OCI-LY1 (cell line): ENCODE results near the gene FRY.

Experiments used
- H2AFZ ChIP-seq: fragments of 200-600 bp; sonication (generic), shearing (Covaris generic); 2 replicates; pipeline ENCODE4 v1.6.0; 2014; ENCODE audit warnings: antibody characterized with exemption, mild to moderate bottlenecking, low read length
- H3F3A ChIP-seq: fragments of 200-600 bp; sonication (generic), shearing (Covaris generic); 2 replicates; pipeline ENCODE4 v1.6.0; 2014; ENCODE audit warnings: mild to moderate bottlenecking, antibody characterized with exemption, low read length, moderate library complexity; ENCODE audit not compliant: insufficient read depth
- H3K27ac ChIP-seq: fragments of 200-600 bp; sonication (generic); 2 replicates; pipeline ENCODE4 v1.5.1; 2014; ENCODE audit warnings: low read length, mixed run types, mild to moderate bottlenecking, low read depth; ENCODE audit not compliant: poor library complexity, severe bottlenecking
- H3K27me3 ChIP-seq: fragments of 200-600 bp; sonication (generic); 2 replicates; pipeline ENCODE4 v1.6.0; 2014; ENCODE audit warnings: antibody characterized with exemption, mild to moderate bottlenecking, low read length, moderate library complexity; ENCODE audit not compliant: insufficient read depth
- H3K36me3 ChIP-seq: fragments of 200-600 bp; sonication (generic); 2 replicates; pipeline ENCODE4 v1.6.1; 2014; ENCODE audit warnings: mild to moderate bottlenecking, antibody characterized with exemption, low read length, moderate library complexity, mixed read lengths; ENCODE audit not compliant: insufficient read depth
- H3K4me1 ChIP-seq: fragments of 200-600 bp; sonication (generic); 2 replicates; pipeline ENCODE4 v1.5.1; 2014; ENCODE audit warnings: mild to moderate bottlenecking, low read length, moderate library complexity; ENCODE audit not compliant: insufficient read depth, severe bottlenecking
- H3K4me2 ChIP-seq: fragments of 200-600 bp; sonication (generic), shearing (Covaris generic); 2 replicates; pipeline ENCODE4 v1.6.1; 2014; ENCODE audit warnings: low read length
- H3K4me3 ChIP-seq: fragments of 200-600 bp; sonication (generic); 2 replicates; pipeline ENCODE4 v1.5.1; 2014; ENCODE audit warnings: low read length, low read depth, mild to moderate bottlenecking, mixed read lengths; ENCODE audit not compliant: poor library complexity, severe bottlenecking
- H3K79me2 ChIP-seq: fragments of 200-600 bp; shearing (Covaris generic); 2 replicates; pipeline ENCODE4 v1.6.1; 2016; ENCODE audit warnings: mixed run types, low read length, mixed read lengths; ENCODE audit not compliant: insufficient read depth
- H3K9ac ChIP-seq: fragments of 200-600 bp; sonication (generic), shearing (Covaris generic); 2 replicates; pipeline ENCODE4 v1.6.1; 2014; ENCODE audit warnings: mild to moderate bottlenecking, low read length, mixed read lengths
- H3K9me2 ChIP-seq: fragments of 200-600 bp; sonication (generic), shearing (Covaris generic); 2 replicates; pipeline ENCODE4 v1.6.1; 2014; ENCODE audit warnings: low read depth, mild to moderate bottlenecking, low read length, mixed read lengths
- H3K9me3 ChIP-seq: fragments of 200-600 bp; shearing (Covaris generic); 2 replicates; pipeline ENCODE4 v1.6.1; 2014; ENCODE audit warnings: low read length, mixed read lengths
- H4K20me1 ChIP-seq: fragments of 200-600 bp; sonication (generic), shearing (Covaris generic); 2 replicates; pipeline ENCODE4 v1.6.0; 2016; ENCODE audit warnings: mild to moderate bottlenecking, low read length; ENCODE audit not compliant: insufficient read depth
- EZH2 ChIP-seq: fragments of 200-600 bp; sonication (generic), shearing (Covaris generic); IDR thresholded peaks from 2 replicates; pipeline ENCODE4 v1.8.0; 2017; ENCODE audit warnings: borderline replicate concordance, mixed run types, mild to moderate bottlenecking, antibody characterized with exemption, low read length, moderate library complexity, mixed read lengths
- TF ChIP-seq, protein P1 (sequence below): fragments of 200-600 bp; sonication (generic), shearing (Covaris generic); IDR thresholded peaks from 2 replicates; pipeline ENCODE4 v1.5.1; 2017; ENCODE audit warnings: mild to moderate bottlenecking, antibody characterized with exemption, low read length, moderate library complexity, mixed read lengths

Gene FRY

DNA sequence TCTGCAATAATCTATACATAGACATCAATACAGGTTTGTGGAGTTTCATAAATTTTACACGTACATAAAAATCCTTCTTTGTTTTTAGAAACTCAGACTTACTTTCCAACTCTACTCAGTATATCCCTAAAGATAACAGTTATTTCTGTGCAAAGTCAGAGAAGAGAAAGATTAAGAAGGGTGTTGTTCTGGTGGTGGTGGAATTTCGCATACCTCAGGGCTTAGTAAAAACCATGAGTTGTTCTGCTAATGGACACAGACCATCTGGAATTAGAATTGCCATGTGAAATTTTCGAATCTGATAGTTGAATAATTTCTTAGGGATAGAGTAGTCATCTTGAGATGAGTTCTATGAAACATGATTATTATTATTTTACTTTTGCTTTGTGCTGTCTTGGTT is 180.8 kb downstream of the FRY start:
- Histone ChIP-seq H3K36me3 (no peaks in the 10 kb centered on the region), H3K27ac (no peak overlapping the region), H3K9ac (no peak overlapping the region)

DNA sequence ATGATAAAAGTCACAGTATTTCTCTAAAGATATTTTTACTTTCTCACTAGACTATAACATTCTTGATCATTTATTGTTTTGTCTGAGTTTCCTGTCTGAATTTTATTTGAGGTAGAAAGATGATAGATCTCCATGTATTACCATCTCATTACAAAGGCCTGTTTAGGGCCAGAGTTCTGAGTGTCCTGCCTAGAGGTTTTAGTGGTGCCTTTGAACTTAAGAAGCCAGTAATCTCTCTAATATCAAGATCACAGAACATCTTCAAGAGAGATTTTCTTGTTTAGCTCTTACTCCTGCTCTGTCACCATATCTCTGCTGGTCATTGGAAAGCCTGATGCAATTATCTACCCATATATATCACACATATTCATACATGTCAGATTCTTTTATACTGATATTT is 182.1 kb downstream of the FRY start:
- Histone ChIP-seq H3K36me3 (no peaks in the 10 kb centered on the region), H3K9ac (no peak overlapping the region), H3K4me1 (no peaks in the 10 kb centered on the region), H3F3A (no peaks in the 10 kb centered on the region), H3K79me2 (no peaks in the 10 kb centered on the region), H3K4me2 (no peak overlapping the region), H3K4me3 (no peak overlapping the region), H2AFZ (no peak overlapping the region), H3K9me2 (no peaks in the 10 kb centered on the region; the same call in 1 of the 2 replicates), H4K20me1 (no peaks in the 10 kb centered on the region), H3K9me3 (no peaks in the 10 kb centered on the region), H3K27me3 (no peaks in the 10 kb centered on the region), H3K27ac (no peak overlapping the region)
- TF ChIP-seq, protein P1, sequence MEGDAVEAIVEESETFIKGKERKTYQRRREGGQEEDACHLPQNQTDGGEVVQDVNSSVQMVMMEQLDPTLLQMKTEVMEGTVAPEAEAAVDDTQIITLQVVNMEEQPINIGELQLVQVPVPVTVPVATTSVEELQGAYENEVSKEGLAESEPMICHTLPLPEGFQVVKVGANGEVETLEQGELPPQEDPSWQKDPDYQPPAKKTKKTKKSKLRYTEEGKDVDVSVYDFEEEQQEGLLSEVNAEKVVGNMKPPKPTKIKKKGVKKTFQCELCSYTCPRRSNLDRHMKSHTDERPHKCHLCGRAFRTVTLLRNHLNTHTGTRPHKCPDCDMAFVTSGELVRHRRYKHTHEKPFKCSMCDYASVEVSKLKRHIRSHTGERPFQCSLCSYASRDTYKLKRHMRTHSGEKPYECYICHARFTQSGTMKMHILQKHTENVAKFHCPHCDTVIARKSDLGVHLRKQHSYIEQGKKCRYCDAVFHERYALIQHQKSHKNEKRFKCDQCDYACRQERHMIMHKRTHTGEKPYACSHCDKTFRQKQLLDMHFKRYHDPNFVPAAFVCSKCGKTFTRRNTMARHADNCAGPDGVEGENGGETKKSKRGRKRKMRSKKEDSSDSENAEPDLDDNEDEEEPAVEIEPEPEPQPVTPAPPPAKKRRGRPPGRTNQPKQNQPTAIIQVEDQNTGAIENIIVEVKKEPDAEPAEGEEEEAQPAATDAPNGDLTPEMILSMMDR: no peak
- no peak for TF ChIP-seq EZH2

More for the DNA sequence above, 180.8 kb downstream of the FRY start:
- H3K4me3 ChIP-seq: no peak overlapping the region
- no peaks in the 10 kb centered on the region for H3K4me1 ChIP-seq
- no peaks in the 10 kb centered on the region; the same call in 1 of the 2 replicates for H3K9me2 ChIP-seq
- no peak overlapping the region for H3K4me2 ChIP-seq
- no peak overlapping the region for H2AFZ ChIP-seq
- no peaks in the 10 kb centered on the region for H3K9me3 ChIP-seq
- H3K27me3 ChIP-seq: no peaks in the 10 kb centered on the region
- H3F3A ChIP-seq: no peaks in the 10 kb centered on the region
- H4K20me1 ChIP-seq: no peaks in the 10 kb centered on the region
- no peaks in the 10 kb centered on the region for H3K79me2 ChIP-seq
- TF ChIP-seq EZH2: no peak
- TF ChIP-seq, protein P1: no peak

DNA sequence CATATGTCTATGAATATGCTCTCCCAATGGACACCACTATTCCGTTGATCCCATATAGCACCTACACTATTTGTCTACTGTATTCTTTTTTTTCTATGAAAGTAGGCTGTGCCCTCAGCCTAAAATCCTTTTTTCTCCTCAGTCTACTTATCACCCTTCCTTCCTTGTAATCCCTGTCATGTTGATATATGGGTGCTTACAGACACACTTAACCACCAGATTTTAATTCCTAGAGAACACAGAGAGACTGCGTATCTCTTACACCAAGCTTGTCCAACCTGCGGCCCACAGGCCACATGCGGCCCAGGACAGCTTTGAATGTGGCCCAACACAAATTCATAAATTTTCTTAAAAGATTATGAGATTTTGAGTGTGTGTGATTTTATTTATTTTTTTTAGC is 182.5 kb downstream of the FRY start:
- Histone ChIP-seq H3K27me3 (no peaks in the 10 kb centered on the region), H4K20me1 (no peaks in the 10 kb centered on the region), H3K4me3 (no peak overlapping the region), H3K9me2 (no peaks in the 10 kb centered on the region; the same call in 1 of the 2 replicates), H3K9me3 (no peaks in the 10 kb centered on the region), H3K36me3 (no peaks in the 10 kb centered on the region), H3K79me2 (no peaks in the 10 kb centered on the region), H3K9ac (no peak overlapping the region), H3K4me2 (no peak overlapping the region), H3F3A (no peaks in the 10 kb centered on the region), H2AFZ (no peak overlapping the region), H3K4me1 (no peaks in the 10 kb centered on the region), H3K27ac (no peak overlapping the region)
- TF ChIP-seq, protein P1: no peak
- no peak for TF ChIP-seq EZH2
